GM10248 (cell line): Measurements from ENCODE around the gene TWIST2.

Source experiments
- CTCF ChIA-PET: fragments of 300-600 bp; sonication (Branson Sonifier 250); formaldehyde crosslinking; extraction: SDS; loops from one replicate; lab custom pipeline; 2021; ENCODE audit warnings: antibody characterized with exemption; lab: Yijun Ruan, JAX
- POLR2A ChIA-PET: fragments of 350-650 bp; sonication (Branson Sonifier 250); formaldehyde crosslinking; extraction: SDS; loops from one replicate; lab custom pipeline; 2020; ENCODE audit warnings: antibody characterized with exemption; lab: Yijun Ruan, JAX
- DNase-seq: peaks from one replicate; pipeline ENCODE4 v3.0.0; 2012; ENCODE audit errors: extremely low spot score
- TF ChIP-seq, protein P1 (sequence below): IDR thresholded peaks from 2 replicates; pipeline ENCODE4 v1.5.1; 2012; ENCODE audit warnings: mild to moderate bottlenecking, low read depth; ENCODE audit errors: extremely low read depth, missing control alignments, control extremely low read depth

The TWIST2 gene

DNA sequence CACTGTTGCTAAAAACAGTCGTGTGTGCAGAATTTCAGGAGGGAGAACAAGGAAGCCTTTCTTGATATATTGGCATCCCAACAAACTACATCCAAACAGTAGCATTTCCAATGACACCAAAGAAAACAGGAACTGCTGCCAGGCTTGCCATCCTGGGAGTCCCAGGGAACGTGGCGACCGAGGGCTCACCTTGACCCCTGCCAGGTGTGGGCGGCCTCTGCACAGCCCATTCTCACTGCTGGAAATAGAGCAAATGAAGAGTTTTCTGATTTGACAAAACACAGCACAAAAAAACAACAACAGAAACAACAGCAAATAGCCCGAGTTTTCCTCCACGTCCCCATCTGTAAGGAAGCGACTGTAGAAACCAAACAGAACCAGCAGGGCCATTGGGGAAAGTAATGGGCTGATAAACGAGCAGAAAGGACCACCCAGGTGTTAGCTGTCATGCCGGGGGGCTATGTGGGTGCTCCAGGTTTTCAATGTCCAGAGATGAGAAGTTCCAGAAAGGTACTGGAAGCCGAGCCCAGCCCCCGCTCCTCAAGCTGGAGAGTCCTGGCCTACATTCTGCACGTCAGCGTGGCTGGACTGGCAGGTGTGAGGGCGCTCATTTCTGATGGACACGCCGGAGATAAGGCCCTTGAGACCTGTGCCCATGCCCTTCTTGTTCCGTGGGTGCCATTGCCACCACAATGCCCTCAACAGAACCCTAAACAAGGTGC lies 80.8 kb downstream of the TWIST2 start:
- POLR2A ChIA-PET = no interaction called here

DNA sequence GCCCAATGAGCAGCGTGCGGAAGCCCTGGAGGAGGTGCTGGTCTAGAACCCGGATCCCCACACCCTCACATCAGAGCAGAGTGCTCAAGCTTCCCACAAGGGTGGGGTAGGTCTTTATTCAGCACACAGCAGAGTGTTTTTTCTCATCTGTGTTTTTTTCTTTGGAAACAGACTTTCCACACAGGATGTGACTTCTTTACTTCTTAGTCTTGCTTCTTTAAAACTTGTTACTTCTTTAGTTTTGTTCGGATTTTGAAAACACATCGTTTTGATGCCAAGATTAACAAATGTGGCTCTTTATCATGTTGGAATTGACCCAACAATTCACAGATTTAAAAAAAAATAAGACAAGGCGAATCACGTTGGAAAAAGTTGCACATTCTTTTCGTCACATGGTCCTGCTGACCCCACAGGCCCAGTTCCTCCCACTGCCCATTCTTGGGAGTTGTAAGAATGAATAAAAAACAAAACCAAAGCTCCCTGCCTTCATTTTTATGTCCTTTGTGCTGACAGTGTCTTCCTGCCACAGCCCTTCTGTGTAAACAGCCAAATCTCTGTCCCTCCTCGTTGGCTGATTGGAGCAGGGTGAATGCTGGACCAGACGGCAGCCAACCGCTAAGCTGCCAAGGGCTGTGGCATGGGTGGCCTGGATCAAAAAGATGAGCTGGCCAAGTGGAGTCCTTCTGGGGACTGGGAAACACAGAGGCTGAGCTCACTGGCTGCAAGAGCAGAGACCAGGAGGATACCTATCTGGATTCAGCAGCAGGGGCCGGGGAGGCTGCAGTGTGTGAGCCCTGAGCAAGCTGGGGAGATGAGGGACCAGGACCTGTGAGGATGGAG lies 81.6 kb downstream of the TWIST2 start:
- ChIA-PET CTCF (interaction anchor here (1.3 kb wide), 1 partner anchor 15 kb away, joined by 3 read pairs; no protein-coding TSS in a partner anchor), POLR2A (no interaction called here)
- TF ChIP-seq, protein P1, sequence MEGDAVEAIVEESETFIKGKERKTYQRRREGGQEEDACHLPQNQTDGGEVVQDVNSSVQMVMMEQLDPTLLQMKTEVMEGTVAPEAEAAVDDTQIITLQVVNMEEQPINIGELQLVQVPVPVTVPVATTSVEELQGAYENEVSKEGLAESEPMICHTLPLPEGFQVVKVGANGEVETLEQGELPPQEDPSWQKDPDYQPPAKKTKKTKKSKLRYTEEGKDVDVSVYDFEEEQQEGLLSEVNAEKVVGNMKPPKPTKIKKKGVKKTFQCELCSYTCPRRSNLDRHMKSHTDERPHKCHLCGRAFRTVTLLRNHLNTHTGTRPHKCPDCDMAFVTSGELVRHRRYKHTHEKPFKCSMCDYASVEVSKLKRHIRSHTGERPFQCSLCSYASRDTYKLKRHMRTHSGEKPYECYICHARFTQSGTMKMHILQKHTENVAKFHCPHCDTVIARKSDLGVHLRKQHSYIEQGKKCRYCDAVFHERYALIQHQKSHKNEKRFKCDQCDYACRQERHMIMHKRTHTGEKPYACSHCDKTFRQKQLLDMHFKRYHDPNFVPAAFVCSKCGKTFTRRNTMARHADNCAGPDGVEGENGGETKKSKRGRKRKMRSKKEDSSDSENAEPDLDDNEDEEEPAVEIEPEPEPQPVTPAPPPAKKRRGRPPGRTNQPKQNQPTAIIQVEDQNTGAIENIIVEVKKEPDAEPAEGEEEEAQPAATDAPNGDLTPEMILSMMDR = no peak
- no peak for DNase-seq

More for the DNA sequence above, 80.8 kb downstream of the TWIST2 start:
- no peak for DNase-seq
- TF ChIP-seq, protein P1 = no peak
- CTCF ChIA-PET = no interaction called here

DNA sequence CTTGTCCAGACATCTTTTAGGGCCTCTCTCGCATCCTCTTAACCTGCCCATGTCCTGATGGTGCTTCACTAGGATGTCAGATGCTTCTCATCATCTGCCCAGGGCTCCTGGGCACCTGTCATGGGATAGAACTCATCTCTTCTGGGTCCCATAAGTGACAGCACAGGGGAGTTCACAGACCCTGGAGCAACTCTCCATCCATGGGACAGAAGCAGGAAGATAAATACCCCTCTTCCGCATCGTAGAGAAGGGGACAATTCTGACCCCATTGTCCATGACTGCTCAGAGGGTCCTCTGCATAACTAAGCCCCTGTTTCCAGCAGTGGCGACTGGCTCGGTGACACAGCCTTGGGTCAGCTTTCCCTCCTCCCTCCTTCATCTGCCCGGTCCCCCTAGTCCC lies 82.3 kb downstream of the TWIST2 start:
- POLR2A ChIA-PET = no interaction called here
- CTCF ChIA-PET = interaction anchor here (1.3 kb wide), 1 partner anchor 14 kb away, joined by 3 read pairs; no protein-coding TSS in a partner anchor
- TF ChIP-seq, protein P1 = no peak

DNA sequence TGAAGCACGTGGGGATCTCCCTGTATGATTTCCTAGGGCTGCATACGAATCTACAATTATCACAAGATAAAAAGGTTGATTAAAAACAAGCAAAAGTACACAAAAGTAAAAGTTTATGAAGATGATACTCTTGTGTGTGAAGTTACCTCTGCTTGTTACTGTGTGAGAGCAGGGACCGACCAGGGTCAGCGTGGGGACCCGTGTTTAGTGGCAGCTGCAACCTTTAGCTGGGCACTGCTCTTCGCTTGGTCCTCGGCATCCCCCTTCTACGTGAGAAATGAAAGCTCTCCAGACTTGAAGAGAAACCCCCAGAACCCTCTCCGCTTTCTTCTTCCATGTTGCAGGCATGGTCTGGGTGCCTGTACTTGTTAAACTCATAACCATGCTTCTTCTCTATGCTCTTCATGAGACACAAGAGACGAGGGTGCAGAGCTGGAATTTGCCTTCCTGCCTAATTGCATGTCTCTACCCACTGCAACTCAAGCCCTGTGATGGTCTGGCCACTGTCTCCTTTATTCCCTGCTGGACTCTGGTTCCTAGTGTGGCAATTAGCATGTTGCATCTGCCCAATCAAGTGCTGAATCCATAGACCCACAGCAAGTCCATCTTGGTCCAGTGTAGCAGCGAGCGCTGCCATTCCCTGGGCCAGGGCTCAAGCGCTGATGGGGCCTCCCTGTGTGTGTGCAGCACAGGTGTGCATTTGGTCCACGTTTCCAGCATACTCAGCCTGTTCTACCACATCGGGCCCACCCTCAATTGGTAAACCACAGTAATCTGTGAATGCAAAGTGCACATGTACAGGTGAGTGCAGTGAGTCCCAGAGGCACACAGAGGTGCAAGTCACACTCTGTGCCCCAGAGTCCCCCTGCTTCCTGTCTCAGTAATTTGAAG lies 88.5 kb downstream of the TWIST2 start:
- TF ChIP-seq, protein P1 = no peak
- DNase-seq = no peak
- POLR2A ChIA-PET = no interaction called here
- CTCF ChIA-PET = no interaction called here

More for the DNA sequence above, 82.3 kb downstream of the TWIST2 start:
- no peak for DNase-seq

DNA sequence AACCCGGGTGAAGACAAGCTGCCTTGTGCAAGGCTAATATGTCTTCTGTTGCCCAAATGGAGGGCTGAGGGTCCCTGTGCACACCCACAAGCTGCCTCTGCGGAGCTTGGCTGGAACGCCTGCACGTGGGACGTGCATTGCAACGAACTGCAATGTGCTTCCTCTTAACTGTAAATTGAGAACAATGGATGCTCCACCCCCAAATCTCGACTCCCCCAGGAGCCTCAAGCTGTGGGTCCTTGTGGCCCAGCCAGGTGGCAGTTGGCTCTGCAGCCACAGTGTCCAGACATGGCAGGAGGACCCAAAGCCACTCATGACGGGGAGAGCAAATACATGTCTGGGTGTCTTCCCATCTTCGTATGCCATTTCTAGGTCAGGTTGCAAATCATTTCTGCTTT lies 90.1 kb downstream of the TWIST2 start:
- ChIA-PET CTCF (no interaction called here), POLR2A (no interaction called here)
- TF ChIP-seq, protein P1 = no peak
- no peak for DNase-seq
